ENCODE measurements around the gene NFIA. TPM values are rescaled to one million over a fixed set of nuclear protein-coding genes. Genes with fewer than 3 reads are reported as not detected.

NFIA gene
- total and polyA plus RNA-seq, 9 of the 15 experiments (the other 6 are each of a cell fraction or from before 2014, with no cell fraction given) = 5.3 to 24.9 (median 9.8) TPM

GRCh38 chr1:61049850-61050540, 32.4 kb upstream of the NFIA start (continued):
- peak; percentile 53; the same call in 1 of the 2 replicates for TF ChIP-seq KAT7 (CRISPR knock-in tag; IDR thresholded peaks at IDR 0.05; ENCODE audit: borderline replicate concordance)
- TF ChIP-seq, protein P1, sequence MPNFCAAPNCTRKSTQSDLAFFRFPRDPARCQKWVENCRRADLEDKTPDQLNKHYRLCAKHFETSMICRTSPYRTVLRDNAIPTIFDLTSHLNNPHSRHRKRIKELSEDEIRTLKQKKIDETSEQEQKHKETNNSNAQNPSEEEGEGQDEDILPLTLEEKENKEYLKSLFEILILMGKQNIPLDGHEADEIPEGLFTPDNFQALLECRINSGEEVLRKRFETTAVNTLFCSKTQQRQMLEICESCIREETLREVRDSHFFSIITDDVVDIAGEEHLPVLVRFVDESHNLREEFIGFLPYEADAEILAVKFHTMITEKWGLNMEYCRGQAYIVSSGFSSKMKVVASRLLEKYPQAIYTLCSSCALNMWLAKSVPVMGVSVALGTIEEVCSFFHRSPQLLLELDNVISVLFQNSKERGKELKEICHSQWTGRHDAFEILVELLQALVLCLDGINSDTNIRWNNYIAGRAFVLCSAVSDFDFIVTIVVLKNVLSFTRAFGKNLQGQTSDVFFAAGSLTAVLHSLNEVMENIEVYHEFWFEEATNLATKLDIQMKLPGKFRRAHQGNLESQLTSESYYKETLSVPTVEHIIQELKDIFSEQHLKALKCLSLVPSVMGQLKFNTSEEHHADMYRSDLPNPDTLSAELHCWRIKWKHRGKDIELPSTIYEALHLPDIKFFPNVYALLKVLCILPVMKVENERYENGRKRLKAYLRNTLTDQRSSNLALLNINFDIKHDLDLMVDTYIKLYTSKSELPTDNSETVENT (CRISPR knock-in tag; IDR thresholded peaks at IDR 0.05) = no peak
- TF ChIP-seq HDAC8 (tag; IDR thresholded peaks at IDR 0.05) = no peak
- no peak for TF ChIP-seq ZNF3 (CRISPR knock-in tag; IDR thresholded peaks at IDR 0.05)
- TF ChIP-seq HES1 (IDR thresholded peaks at IDR 0.05; ENCODE audit: low read depth) = no peak
- TF ChIP-seq KHSRP (IDR thresholded peaks at IDR 0.05) = no peak
- TF ChIP-seq NR2C2 (CRISPR knock-in tag; IDR thresholded peaks at IDR 0.05) = peak; percentile 87
- TF ChIP-seq NR2C2 (tag; IDR thresholded peaks at IDR 0.05) = peak; percentile 88
- peak; percentile 9 for TF ChIP-seq RBM22 (IDR thresholded peaks at IDR 0.05; ENCODE audit: low read depth, low read length, poor library complexity, severe bottlenecking)
- TF ChIP-seq SMARCA5 (IDR thresholded peaks at IDR 0.05) = 0 out of 2 replicates have a peak, but pooled peaks have one; percentile 16
- peak; percentile 82 for TF ChIP-seq RAD21 (CRISPR knock-in tag; conservative IDR thresholded peaks at IDR 0.05 in 1 of 2, IDR thresholded peaks at IDR 0.05 in 1 of 2)
- TF ChIP-seq POLR2B (IDR thresholded peaks at IDR 0.05; ENCODE audit: low read depth, partially characterized antibody) = peak; percentile 38
- peak; percentile 66 for TF ChIP-seq CC2D1A (IDR thresholded peaks at IDR 0.05)
- peak in 1 of 2 experiments; percentile 42; a peak in 1 of 4 replicates for TF ChIP-seq ZNF639 (CRISPR knock-in tag; conservative IDR thresholded peaks at IDR 0.05 in 1 of 2, IDR thresholded peaks at IDR 0.05 in 1 of 2)
- TF ChIP-seq ZFP36 (IDR thresholded peaks at IDR 0.05; ENCODE audit: low read depth, low read length, partially characterized antibody) = peak; percentile 24
- TF ChIP-seq, protein P2, sequence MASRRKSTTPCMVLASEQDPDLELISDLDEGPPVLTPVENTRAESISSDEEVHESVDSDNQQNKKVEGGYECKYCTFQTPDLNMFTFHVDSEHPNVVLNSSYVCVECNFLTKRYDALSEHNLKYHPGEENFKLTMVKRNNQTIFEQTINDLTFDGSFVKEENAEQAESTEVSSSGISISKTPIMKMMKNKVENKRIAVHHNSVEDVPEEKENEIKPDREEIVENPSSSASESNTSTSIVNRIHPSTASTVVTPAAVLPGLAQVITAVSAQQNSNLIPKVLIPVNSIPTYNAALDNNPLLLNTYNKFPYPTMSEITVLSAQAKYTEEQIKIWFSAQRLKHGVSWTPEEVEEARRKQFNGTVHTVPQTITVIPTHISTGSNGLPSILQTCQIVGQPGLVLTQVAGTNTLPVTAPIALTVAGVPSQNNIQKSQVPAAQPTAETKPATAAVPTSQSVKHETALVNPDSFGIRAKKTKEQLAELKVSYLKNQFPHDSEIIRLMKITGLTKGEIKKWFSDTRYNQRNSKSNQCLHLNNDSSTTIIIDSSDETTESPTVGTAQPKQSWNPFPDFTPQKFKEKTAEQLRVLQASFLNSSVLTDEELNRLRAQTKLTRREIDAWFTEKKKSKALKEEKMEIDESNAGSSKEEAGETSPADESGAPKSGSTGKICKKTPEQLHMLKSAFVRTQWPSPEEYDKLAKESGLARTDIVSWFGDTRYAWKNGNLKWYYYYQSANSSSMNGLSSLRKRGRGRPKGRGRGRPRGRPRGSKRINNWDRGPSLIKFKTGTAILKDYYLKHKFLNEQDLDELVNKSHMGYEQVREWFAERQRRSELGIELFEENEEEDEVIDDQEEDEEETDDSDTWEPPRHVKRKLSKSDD (conservative IDR thresholded peaks at IDR 0.05; ENCODE audit: low read length) = no peak
- TF ChIP-seq SUPT5H (IDR thresholded peaks at IDR 0.05) = peak; percentile 56; the same call in 1 of the 2 replicates
- TF ChIP-seq EP400 (IDR thresholded peaks at IDR 0.05) = peak; percentile 55
- TF ChIP-seq NFIC (IDR thresholded peaks at IDR 0.05) = peak; percentile 32
- TF ChIP-seq BRD9 (IDR thresholded peaks at IDR 0.05; ENCODE audit: low read depth, partially characterized antibody) = peak; percentile 91
- 0 out of 2 replicates have a peak, but pooled peaks have one; percentile 60 for TF ChIP-seq ZNF583 (CRISPR knock-in tag; IDR thresholded peaks at IDR 0.05)
- peak; percentile 74 to 81 for TF ChIP-seq FOXK2 (conservative IDR thresholded peaks at IDR 0.05 in 1 of 2, IDR thresholded peaks at IDR 0.05 in 1 of 2; ENCODE audit: low read depth in 2 of 2)
